Activated CD4-positive, alpha-beta memory T cell treated with anti-CD3 and anti-CD28 coated beads, Interleukin-2, amount 10 ng/mL, durations not matched to agents 7 days and 5 days (primary cell): Measurements from ENCODE around the gene LLGL1. TPM values are rescaled to one million over a fixed set of nuclear protein-coding genes. Genes with fewer than 3 reads are reported as not detected.

ENCODE experiments used
- CTCF ChIA-PET: fragments of 350-600 bp; sonication (Branson Sonifier 250); formaldehyde crosslinking; loops from one replicate; lab custom pipeline; 2021; ENCODE audit warnings: antibody characterized with exemption, inconsistent platforms; lab: Charles Lee
- POLR2A ChIA-PET: fragments of 350-600 bp; sonication (Branson Sonifier 250); formaldehyde crosslinking; loops from one replicate; lab custom pipeline; 2021; ENCODE audit warnings: antibody characterized with exemption; lab: Charles Lee
- DNase-seq: peaks from one replicate; pipeline ENCODE4 v3.0.0-alpha.2; 2020
- H3K27ac Mint-ChIP-seq: one replicate; pipeline ENCODE4 v1.8.0; 2021; ENCODE audit warnings: mild to moderate bottlenecking, mixed read lengths
- H3K27me3 Mint-ChIP-seq: one replicate; pipeline ENCODE4 v1.8.0; 2021; ENCODE audit warnings: mixed read lengths
- H3K36me3 Mint-ChIP-seq: one replicate; pipeline ENCODE4 v1.8.0; 2021; ENCODE audit warnings: low read depth, mixed read lengths
- H3K4me1 Mint-ChIP-seq: one replicate; pipeline ENCODE4 v1.8.0; 2021; ENCODE audit warnings: mixed read lengths
- H3K4me3 Mint-ChIP-seq: one replicate; pipeline ENCODE4 v1.8.0; 2021; ENCODE audit warnings: mild to moderate bottlenecking, mixed read lengths
- H3K9me3 Mint-ChIP-seq: one replicate; pipeline ENCODE4 v1.8.0; 2021; ENCODE audit warnings: mixed read lengths
- total RNA-seq, 2 experiments: library from RNA; stranded (reverse); gene quantifications; one replicate each; pipeline ENCODE4 v1.2.3, GENCODE V29; 2021

LLGL1 gene
- total RNA-seq, 2 experiments from 2014 or later, result 22.8 to 22.9 TPM

DNA sequence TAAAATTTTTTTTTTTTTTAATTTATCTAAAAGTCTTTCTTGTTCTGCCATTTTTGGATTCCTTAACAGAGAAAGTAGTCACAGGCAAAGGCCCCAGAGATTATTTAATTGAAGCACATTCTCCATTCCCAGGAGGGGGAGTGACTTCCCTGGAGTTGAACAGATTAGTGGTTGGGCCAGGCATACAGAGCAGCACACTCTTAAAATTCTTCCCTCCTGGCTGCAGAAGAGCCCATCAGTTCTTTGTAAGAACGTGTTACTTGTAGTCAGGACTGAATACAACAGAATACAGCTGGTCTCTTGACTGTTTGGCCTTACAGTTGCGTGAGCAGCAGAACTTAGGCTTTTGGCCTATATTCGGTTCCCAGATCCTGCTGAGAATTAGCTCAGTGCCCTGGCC is 40.0 kb upstream of the LLGL1 start:
- ChIA-PET POLR2A (interaction anchor here (0.9 to 2.6 kb wide), 5 partner anchors 12 to 43 kb away, joined by 3 to 11 read pairs (median 4); no protein-coding TSS in a partner anchor), CTCF (interaction anchor here (0.9 to 1.5 kb wide), 2 partner anchors 11 to 44 kb away, joined by 3 to 4 read pairs; no protein-coding TSS in a partner anchor)
- peaks cover 56% of the 10 kb centered on the region for H3K36me3 Mint-ChIP-seq
- DNase-seq, result no peak
- peak overlapping the region; percentile 94 for H3K4me3 Mint-ChIP-seq
- peaks cover 62% of the 10 kb centered on the region for H3K4me1 Mint-ChIP-seq
- H3K9me3 Mint-ChIP-seq, result no peaks in the 10 kb centered on the region
- peak overlapping the region; percentile 93 for H3K27ac Mint-ChIP-seq
- no peaks in the 10 kb centered on the region for H3K27me3 Mint-ChIP-seq

DNA sequence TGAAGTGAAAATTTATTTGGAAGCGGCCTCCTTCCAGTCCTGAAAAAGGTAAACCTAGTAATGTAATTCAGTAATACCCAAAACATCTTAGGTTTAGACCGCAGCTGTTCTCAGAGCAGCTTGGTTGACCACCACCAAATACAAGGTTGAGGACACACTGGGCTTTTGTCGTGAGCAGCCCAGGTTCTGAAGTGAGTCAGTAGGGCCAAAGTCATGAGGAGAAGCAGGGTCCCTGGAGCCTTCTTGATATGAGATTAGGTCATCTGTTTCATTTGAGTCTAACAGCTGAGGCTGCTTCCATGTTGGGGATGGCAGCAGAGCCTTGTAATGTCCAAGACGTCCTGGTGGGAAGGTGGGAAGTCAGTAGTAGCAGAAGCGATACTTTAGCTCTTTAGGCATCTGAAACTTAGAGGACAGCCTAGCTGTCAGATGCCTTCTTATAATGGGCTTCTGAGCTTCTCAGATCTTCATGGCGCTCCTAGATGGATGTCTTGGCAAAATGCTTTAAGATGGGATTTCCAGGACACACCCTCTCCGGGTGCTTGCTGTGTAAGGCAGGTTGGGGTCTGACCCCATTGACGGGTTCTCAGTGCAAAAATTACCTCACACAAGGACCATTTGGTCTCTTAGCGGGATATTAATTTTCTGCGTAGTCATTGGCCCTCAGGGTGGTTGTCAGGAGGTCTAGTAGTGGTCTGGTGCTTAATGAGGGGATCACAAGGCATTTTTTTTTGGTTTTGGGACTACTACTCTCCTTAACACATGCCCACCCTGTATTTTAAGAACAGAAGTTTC is 39.4 kb upstream of the LLGL1 start:
- no peak for DNase-seq
- H3K9me3 Mint-ChIP-seq, result no peaks in the 10 kb centered on the region
- H3K27me3 Mint-ChIP-seq, result no peaks in the 10 kb centered on the region
- H3K36me3 Mint-ChIP-seq, result peaks cover 60% of the 10 kb centered on the region
- ChIA-PET CTCF (interaction anchor here (1.5 kb wide), 2 partner anchors 12 to 44 kb away, joined by 3 read pairs; no protein-coding TSS in a partner anchor), POLR2A (interaction anchor here (0.9 to 1.4 kb wide), 4 partner anchors 12 to 44 kb away, joined by 3 to 4 read pairs (median 4); no protein-coding TSS in a partner anchor)
- H3K4me3 Mint-ChIP-seq, result peak overlapping the region; percentile 94
- H3K27ac Mint-ChIP-seq, result peak overlapping the region; percentile 93
- H3K4me1 Mint-ChIP-seq, result peaks cover 61% of the 10 kb centered on the region

DNA sequence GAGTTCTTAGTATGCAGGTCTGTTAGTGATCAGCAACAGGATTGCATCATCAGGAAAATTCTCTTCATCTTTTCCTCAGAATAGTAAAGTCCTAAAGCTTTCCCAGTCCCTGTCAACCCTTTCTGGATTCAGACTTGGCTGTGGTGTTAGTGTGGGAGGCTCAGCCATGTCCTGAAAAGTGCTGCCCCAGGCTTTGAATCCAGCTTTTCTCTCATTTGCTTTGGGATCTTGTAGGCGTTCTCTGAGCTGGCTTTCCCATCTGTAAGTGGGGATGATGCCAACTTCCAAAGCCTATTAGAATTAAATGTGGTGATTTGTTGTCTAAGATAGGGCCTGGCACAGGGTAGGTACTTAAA is 38.8 kb upstream of the LLGL1 start:
- Mint-ChIP-seq H3K4me1 (peaks cover 61% of the 10 kb centered on the region), H3K27me3 (no peaks in the 10 kb centered on the region), H3K9me3 (no peaks in the 10 kb centered on the region), H3K4me3 (peak overlapping the region; percentile 94), H3K27ac (peak overlapping the region; percentile 50), H3K36me3 (peaks cover 60% of the 10 kb centered on the region)
- CTCF ChIA-PET, result interaction anchor here (1.5 kb wide), 2 partner anchors 12 to 45 kb away, joined by 3 read pairs; no protein-coding TSS in a partner anchor
- no peak for DNase-seq
- POLR2A ChIA-PET, result interaction anchor here (1.3 to 1.4 kb wide), 2 partner anchors 11 to 14 kb away, joined by 3 to 4 read pairs; no protein-coding TSS in a partner anchor

DNA sequence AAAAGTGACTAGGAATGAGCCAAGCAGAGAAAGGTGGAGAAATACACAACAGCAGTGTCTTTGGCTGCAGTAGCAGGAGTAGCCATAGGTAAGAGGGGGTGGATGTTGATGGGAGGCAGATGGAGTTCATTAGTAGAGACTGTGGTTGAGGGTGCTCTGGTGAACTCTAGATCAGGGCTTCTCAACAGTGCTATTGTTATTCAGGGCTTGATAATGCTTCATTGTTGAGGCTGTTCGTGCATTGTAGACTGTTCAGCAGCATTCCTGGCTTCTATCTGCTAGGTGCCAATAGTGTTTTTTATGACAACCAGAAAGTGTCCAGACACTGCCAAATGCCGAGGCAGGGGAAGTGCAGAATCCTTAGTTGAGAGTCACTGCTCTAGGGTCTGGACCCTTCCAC is 38.2 kb upstream of the LLGL1 start:
- peak overlapping the region; percentile 50 for H3K27ac Mint-ChIP-seq
- H3K27me3 Mint-ChIP-seq, result no peaks in the 10 kb centered on the region
- DNase-seq, result no peak
- H3K4me1 Mint-ChIP-seq, result peaks cover 56% of the 10 kb centered on the region
- peaks cover 62% of the 10 kb centered on the region for H3K36me3 Mint-ChIP-seq
- ChIA-PET CTCF (interaction anchor here (0.5 to 1.5 kb wide), 2 partner anchors 45 to 159 kb away, joined by 3 to 4 read pairs; no protein-coding TSS in a partner anchor), POLR2A (no interaction called here)
- peak overlapping the region; percentile 94 for H3K4me3 Mint-ChIP-seq
- H3K9me3 Mint-ChIP-seq, result no peaks in the 10 kb centered on the region

DNA sequence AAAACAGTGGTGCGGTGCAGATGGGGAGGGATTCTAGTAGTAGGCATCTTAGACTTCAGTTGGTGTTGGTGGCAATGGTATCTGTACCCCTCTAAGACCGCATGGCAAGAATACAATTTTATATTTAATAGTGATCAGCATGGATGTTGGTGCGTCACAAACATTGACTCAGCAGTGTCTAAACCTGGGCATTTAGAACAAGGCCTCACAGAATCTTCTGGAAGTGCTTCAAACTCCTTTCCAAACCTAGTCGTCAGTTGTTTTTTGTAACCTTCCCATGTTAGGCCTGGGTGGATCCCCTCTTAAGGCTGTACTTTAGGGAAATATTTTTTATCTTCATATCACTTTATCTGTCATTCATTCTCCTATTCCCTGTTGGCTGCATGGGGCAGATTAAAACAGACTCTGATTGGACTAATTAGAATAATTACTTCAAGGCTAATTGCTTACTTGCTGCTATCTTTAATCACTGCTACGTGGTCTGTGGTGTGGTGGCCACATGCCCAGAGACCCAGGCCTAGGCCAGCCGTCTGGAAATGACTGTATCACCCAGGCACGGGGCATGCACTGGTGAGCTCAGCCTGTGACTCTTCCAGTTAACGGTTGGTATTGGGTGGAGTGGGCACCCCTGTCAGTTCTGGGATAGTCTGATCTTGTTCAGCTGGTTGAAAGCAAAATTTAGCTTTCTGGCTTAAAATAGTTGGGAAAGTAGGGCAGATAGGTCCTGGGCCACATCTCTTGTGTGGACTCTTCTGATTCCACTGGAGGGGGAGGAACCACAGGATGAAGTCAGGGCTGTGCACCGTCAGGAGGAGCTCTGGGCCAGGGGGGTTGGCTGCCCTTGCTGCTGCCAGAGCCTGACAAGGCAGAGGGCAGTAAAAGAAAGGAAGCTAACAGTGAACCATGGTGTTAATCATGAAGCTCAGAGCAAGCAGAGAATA is 37.3 kb upstream of the LLGL1 start:
- peaks cover 56% of the 10 kb centered on the region for H3K4me1 Mint-ChIP-seq
- H3K36me3 Mint-ChIP-seq, result peaks cover 65% of the 10 kb centered on the region
- H3K4me3 Mint-ChIP-seq, result peak overlapping the region; percentile 94
- no peaks in the 10 kb centered on the region for H3K9me3 Mint-ChIP-seq
- H3K27me3 Mint-ChIP-seq, result no peaks in the 10 kb centered on the region
- CTCF ChIA-PET, result interaction anchor here (0.7 to 1.5 kb wide), 2 partner anchors 28 to 30 kb away, joined by 3 to 5 read pairs; no protein-coding TSS in a partner anchor
- DNase-seq, result peak; percentile 60
- POLR2A ChIA-PET, result interaction anchor here (0.7 to 0.8 kb wide), 2 partner anchors 9 to 11 kb away, joined by 3 read pairs; no protein-coding TSS in a partner anchor
- H3K27ac Mint-ChIP-seq, result peak overlapping the region; percentile 50

DNA sequence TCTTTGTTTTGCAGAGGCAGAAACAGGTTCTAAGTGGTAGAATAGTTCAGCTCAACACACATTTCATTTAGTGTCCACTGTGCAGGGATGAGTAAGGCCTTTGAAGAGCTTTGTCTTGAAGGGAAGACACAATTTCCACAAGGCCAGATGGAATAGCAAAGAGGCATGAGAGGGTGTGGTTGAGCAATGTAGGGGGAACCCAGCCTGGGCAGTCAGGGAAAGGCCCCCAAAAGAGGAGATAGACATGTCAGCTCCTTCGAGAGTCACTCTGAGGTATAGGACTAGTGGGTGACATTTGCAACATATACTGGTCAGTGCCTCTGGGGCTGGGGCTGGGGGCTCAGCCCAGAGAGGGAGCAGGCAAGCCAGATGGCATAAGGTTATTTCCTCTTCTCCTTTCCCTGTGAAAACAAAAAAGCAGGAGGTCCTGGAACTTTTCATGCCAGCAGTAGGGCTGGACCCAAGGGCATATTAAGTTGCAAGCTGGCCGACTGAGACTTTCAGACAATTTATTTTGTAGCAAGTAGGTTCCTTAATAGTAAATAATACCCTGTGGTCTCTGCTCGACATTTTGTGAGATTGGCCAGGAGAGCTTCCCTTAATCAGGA is 34.7 kb upstream of the LLGL1 start:
- H3K36me3 Mint-ChIP-seq, result peaks cover 68% of the 10 kb centered on the region
- H3K4me3 Mint-ChIP-seq, result no peak overlapping the region
- ChIA-PET POLR2A (interaction anchor here (0.9 kb wide), 1 partner anchor 12 kb away, joined by 3 read pairs; no protein-coding TSS in a partner anchor), CTCF (interaction anchor here (1.6 kb wide), 1 partner anchor 13 kb away, joined by 7 read pairs; no protein-coding TSS in a partner anchor)
- peaks cover 57% of the 10 kb centered on the region for H3K4me1 Mint-ChIP-seq
- H3K9me3 Mint-ChIP-seq, result no peaks in the 10 kb centered on the region
- no peaks in the 10 kb centered on the region for H3K27me3 Mint-ChIP-seq
- no peak for DNase-seq
- no peak overlapping the region for H3K27ac Mint-ChIP-seq

DNA sequence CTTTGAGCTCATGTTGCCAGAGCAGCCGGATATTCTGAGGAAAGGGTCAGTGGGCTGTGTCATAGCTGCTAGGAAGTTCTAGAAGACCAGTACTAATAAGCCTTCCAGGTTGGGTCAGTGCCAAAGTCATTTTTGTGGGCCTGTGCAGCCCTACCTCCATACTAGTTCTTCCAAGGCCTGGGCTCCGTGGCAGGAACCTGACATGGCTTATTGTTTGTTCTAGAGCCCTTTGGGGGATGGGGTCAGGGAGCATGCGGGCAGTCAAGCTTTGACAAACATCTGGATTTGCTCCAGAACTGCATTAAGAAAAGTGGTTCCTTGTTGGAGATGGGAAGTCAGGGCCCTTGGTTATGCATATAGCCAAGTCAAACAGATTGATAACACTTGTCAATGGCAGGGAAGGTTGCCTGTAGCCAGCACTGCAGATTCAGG is 34.2 kb upstream of the LLGL1 start:
- H3K4me3 Mint-ChIP-seq, result no peak overlapping the region
- H3K4me1 Mint-ChIP-seq, result peaks cover 53% of the 10 kb centered on the region
- no peaks in the 10 kb centered on the region for H3K9me3 Mint-ChIP-seq
- no peak for DNase-seq
- ChIA-PET CTCF (interaction anchor here (1.6 kb wide), 1 partner anchor 14 kb away, joined by 7 read pairs; no protein-coding TSS in a partner anchor), POLR2A (no interaction called here)
- no peak overlapping the region for H3K27ac Mint-ChIP-seq
- H3K36me3 Mint-ChIP-seq, result peaks cover 68% of the 10 kb centered on the region
- no peaks in the 10 kb centered on the region for H3K27me3 Mint-ChIP-seq

DNA sequence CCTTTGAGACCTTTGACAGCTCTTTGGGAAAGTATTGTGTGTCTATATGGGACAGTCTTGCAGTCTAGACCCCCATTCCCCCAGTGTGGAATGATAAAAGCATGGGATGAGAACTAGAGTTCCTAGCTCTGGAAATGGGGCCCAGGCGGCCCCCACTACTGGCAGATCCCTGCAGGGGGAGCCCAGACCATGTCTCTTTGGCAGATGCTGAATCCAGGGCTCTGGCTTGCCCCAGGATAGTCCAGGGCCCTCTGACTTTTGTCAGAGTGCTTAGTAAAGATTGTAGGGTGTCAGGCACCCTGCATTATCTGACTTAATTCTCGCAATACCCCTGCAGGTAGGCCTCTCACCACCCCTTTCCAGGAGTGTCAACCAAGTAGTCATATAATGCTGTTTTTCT is 33.5 kb upstream of the LLGL1 start:
- Mint-ChIP-seq H3K27me3 (no peaks in the 10 kb centered on the region), H3K36me3 (peaks cover 69% of the 10 kb centered on the region), H3K4me3 (no peak overlapping the region), H3K9me3 (no peaks in the 10 kb centered on the region), H3K4me1 (peaks cover 46% of the 10 kb centered on the region), H3K27ac (no peak overlapping the region)
- POLR2A ChIA-PET, result no interaction called here
- CTCF ChIA-PET, result interaction anchor here (0.6 to 1.6 kb wide), 4 partner anchors 8 to 87 kb away, joined by 3 to 7 read pairs (median 4); partner anchors contain the start of gene ALKBH5
- no peak for DNase-seq

DNA sequence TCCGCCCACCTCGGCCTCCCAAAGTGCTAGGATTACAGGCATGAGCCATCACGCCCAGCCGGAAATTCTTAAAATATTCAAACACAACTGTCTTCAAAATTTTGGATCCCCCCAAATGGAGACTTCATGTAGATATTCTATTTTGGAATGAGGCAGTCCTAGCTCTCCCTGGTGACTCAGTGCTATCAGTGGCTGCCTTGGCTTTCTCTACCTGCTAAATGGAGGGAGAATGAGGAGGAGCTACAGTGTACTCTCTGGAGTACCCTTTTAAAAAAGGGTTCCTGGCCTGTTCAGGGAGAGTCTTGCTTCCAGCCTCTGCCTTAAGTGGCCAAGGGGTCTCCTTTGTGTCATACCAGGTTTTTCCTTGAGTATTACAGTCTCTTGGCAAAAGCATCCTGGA is 31.0 kb upstream of the LLGL1 start:
- H3K9me3 Mint-ChIP-seq, result no peaks in the 10 kb centered on the region
- H3K27me3 Mint-ChIP-seq, result no peaks in the 10 kb centered on the region
- H3K27ac Mint-ChIP-seq, result no peak overlapping the region
- H3K4me3 Mint-ChIP-seq, result no peak overlapping the region
- peaks cover 33% of the 10 kb centered on the region for H3K4me1 Mint-ChIP-seq
- CTCF ChIA-PET, result no interaction called here
- POLR2A ChIA-PET, result no interaction called here
- DNase-seq, result no peak
- H3K36me3 Mint-ChIP-seq, result peaks cover 72% of the 10 kb centered on the region

DNA sequence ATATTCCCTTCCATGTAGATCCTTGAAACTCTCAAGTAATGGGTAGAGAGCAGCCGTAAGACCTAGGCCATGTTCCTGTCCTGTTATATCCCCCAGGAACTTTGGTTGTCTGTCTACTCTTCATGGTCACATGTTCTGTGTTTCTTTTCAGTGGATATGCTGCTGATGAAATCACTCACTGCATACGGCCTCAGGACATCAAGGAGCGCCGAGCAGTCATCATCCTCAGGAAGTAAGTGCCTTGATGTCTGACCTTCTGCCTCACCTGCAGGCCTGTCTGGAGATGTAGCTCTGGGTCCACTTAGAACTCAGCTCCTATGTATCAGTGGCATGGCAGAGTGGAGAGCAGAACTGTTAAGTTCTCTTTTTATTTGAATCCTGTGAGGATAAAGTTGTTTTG is 30.6 kb upstream of the LLGL1 start:
- Mint-ChIP-seq H3K27me3 (no peaks in the 10 kb centered on the region), H3K4me3 (no peak overlapping the region), H3K27ac (no peak overlapping the region), H3K4me1 (peaks cover 29% of the 10 kb centered on the region), H3K36me3 (peaks cover 69% of the 10 kb centered on the region), H3K9me3 (no peaks in the 10 kb centered on the region)
- ChIA-PET CTCF (no interaction called here), POLR2A (no interaction called here)
- no peak for DNase-seq

DNA sequence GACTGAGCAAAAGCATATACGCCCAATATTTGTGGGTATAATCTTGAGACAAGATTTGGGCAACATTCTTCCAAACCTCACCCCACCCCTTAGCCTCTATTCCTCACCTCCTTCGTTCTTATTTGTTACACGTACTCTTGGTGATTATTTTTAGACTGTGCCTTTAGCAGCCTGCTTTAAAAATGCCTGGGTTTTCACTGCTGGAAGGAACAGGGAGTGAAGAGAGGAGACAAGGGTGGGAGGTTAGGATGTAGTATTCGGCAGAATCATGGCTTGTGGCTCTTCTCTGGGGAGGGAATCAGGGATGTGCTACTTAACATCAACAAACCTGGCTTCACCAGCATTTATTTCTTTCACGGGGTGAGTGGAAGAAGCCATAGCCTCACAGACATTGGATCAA is 30.2 kb upstream of the LLGL1 start:
- Mint-ChIP-seq H3K4me1 (peaks cover 27% of the 10 kb centered on the region), H3K27ac (no peak overlapping the region)

More for the DNA sequence above, 30.2 kb upstream of the LLGL1 start:
- H3K27me3 Mint-ChIP-seq, result no peaks in the 10 kb centered on the region
- H3K4me3 Mint-ChIP-seq, result no peak overlapping the region
- CTCF ChIA-PET, result no interaction called here
- H3K36me3 Mint-ChIP-seq, result peaks cover 69% of the 10 kb centered on the region
- H3K9me3 Mint-ChIP-seq, result no peaks in the 10 kb centered on the region
- POLR2A ChIA-PET, result no interaction called here
- DNase-seq, result no peak
